Chondrocyte (in vitro differentiated cells): Measurements from ENCODE around the gene VCAN. TPM values are rescaled to one million over a fixed set of nuclear protein-coding genes. Genes with fewer than 3 reads are reported as not detected.

Experiments used
- DNase-seq: peaks from one replicate; pipeline ENCODE4 v3.0.0; 2021; ENCODE audit warnings: mixed read lengths, low spot score
- H3K27ac Mint-ChIP-seq: one replicate; pipeline ENCODE4 v1.8.0; 2021; ENCODE audit warnings: mild to moderate bottlenecking, moderate library complexity, mixed read lengths; ENCODE audit not compliant: unreplicated experiment
- H3K27me3 Mint-ChIP-seq: 2 replicates; pipeline ENCODE4 v1.8.0; 2021; ENCODE audit warnings: low read depth, mixed read lengths
- H3K36me3 Mint-ChIP-seq: 2 replicates; pipeline ENCODE4 v1.8.0; 2021; ENCODE audit warnings: low read depth, mixed read lengths
- H3K4me1 Mint-ChIP-seq: 2 replicates; pipeline ENCODE4 v1.8.0; 2021; ENCODE audit warnings: low read depth, mild to moderate bottlenecking, mixed read lengths
- H3K4me3 Mint-ChIP-seq: one replicate; pipeline ENCODE4 v1.8.0; 2021; ENCODE audit warnings: mild to moderate bottlenecking, moderate library complexity, mixed read lengths; ENCODE audit not compliant: unreplicated experiment
- H3K9me3 Mint-ChIP-seq: 2 replicates; pipeline ENCODE4 v1.8.0; 2021; ENCODE audit warnings: low read depth, mixed read lengths
- total RNA-seq: library from RNA; stranded (reverse); gene quantifications from 3 replicates; pipeline ENCODE4 v1.2.1, GENCODE V29; 2021
- TF ChIP-seq, protein P1 (sequence below): fragments of 200-600 bp; sonication (generic); IDR thresholded peaks from 2 replicates; pipeline ENCODE4 v1.5.0; 2021; ENCODE audit warnings: antibody characterized with exemption, mild to moderate bottlenecking, moderate library complexity

The VCAN gene
- total RNA-seq, 1 donor from 2014 or later, result 710 TPM

- Mint-ChIP-seq H3K27me3 (no peaks in the 10 kb centered on the region), H3K4me3 (no peak overlapping the region), H3K36me3 (peaks cover 30% of the 10 kb centered on the region), H3K9me3 (no peaks in the 10 kb centered on the region), H3K4me1 (peaks cover 71% of the 10 kb centered on the region), H3K27ac (peak overlapping the region; percentile 82)
- TF ChIP-seq, protein P1, sequence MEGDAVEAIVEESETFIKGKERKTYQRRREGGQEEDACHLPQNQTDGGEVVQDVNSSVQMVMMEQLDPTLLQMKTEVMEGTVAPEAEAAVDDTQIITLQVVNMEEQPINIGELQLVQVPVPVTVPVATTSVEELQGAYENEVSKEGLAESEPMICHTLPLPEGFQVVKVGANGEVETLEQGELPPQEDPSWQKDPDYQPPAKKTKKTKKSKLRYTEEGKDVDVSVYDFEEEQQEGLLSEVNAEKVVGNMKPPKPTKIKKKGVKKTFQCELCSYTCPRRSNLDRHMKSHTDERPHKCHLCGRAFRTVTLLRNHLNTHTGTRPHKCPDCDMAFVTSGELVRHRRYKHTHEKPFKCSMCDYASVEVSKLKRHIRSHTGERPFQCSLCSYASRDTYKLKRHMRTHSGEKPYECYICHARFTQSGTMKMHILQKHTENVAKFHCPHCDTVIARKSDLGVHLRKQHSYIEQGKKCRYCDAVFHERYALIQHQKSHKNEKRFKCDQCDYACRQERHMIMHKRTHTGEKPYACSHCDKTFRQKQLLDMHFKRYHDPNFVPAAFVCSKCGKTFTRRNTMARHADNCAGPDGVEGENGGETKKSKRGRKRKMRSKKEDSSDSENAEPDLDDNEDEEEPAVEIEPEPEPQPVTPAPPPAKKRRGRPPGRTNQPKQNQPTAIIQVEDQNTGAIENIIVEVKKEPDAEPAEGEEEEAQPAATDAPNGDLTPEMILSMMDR, result no peak
- no peak for DNase-seq
Measured at GRCh38 chr5:83518319-83519061, 46.9 kb downstream of the VCAN start.

- no peak for DNase-seq
- no peak overlapping the region for H3K4me3 Mint-ChIP-seq
- H3K4me1 Mint-ChIP-seq, result peaks cover 62% of the 10 kb centered on the region
- H3K36me3 Mint-ChIP-seq, result peaks cover 38% of the 10 kb centered on the region
- H3K27ac Mint-ChIP-seq, result no peak overlapping the region
- H3K9me3 Mint-ChIP-seq, result no peaks in the 10 kb centered on the region
- TF ChIP-seq, protein P1, result no peak
- H3K27me3 Mint-ChIP-seq, result no peaks in the 10 kb centered on the region
Measured at GRCh38 chr5:83522446-83522845, 50.9 kb downstream of the VCAN start.

DNA sequence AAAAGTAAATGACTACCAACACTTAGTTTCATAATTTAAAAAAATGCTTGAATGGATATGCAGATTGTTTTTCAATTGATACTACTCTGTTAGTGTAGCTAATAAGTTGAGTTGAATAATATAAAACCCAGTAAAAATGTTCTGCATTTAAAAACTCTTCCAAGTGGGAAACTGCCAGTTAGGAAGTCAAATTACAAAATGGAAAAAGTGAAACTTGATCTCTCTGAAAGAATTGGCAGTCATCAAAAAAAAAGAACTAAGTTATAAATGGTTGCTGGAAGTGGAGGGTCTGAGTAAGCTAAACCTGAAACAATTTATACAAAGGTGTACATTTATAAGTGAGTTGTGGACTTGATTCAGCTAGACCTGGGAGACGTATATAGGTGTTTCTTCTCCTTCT is 52.4 kb downstream of the VCAN start:
- Mint-ChIP-seq H3K27me3 (no peaks in the 10 kb centered on the region), H3K9me3 (no peaks in the 10 kb centered on the region), H3K4me1 (peaks cover 50% of the 10 kb centered on the region), H3K4me3 (no peak overlapping the region), H3K27ac (peak overlapping the region; percentile 80), H3K36me3 (peaks cover 41% of the 10 kb centered on the region)
- TF ChIP-seq, protein P1, result no peak
- DNase-seq, result no peak

DNA sequence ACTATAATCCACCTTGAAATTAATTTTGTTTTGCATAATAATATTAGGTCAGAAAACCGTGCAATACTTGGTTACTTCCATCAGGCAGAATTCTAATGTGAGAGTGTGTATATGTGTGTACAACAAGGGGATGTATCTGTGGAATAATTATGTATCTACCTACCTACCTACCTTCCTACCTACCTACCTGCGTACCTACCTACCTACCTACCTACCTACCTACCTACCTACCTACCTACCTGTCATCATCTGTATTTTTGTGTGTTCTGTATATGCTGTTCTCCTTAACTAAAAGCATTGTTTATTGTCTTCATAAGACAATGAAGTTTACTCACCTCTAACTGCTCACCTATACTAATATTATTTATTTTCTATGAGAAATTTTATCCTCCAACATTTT is 52.8 kb downstream of the VCAN start:
- Mint-ChIP-seq H3K4me3 (no peak overlapping the region), H3K36me3 (peaks cover 37% of the 10 kb centered on the region), H3K4me1 (peaks cover 49% of the 10 kb centered on the region), H3K9me3 (no peaks in the 10 kb centered on the region), H3K27ac (peak overlapping the region; percentile 80), H3K27me3 (no peaks in the 10 kb centered on the region)
- TF ChIP-seq, protein P1, result no peak
- DNase-seq, result no peak

DNA sequence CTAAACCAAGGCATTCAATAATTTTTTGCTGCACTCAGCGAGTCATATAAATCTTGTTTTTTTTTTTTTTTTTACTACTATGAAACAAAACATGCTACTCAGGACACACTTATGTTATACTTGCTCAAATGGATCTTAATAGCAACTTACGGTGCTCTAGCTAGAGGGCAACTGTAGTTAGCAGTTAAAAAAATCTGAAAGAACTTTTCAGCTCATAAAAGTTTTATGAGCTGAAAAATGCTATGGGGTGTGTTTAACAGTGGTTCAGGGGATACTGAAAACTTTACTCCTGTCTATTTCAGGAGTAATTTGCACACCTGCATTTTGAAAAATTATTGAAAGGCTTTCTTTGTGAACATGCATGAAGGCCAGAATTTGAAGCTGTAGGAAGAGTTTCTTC is 53.4 kb downstream of the VCAN start:
- peaks cover 47% of the 10 kb centered on the region for H3K4me1 Mint-ChIP-seq
- H3K27me3 Mint-ChIP-seq, result no peaks in the 10 kb centered on the region
- H3K9me3 Mint-ChIP-seq, result no peaks in the 10 kb centered on the region
- no peak overlapping the region for H3K4me3 Mint-ChIP-seq
- H3K36me3 Mint-ChIP-seq, result peaks cover 30% of the 10 kb centered on the region
- DNase-seq, result no peak
- no peak overlapping the region for H3K27ac Mint-ChIP-seq
- TF ChIP-seq, protein P1, result no peak
